Stimulated activated CD8-positive, alpha-beta memory T cell treated with anti-CD3 and anti-CD28 coated beads, Interleukin-12 subunit alpha, Interleukin-12 subunit beta, amount 100 ng/mL, for 1 hour (primary cell): ENCODE data around the gene ARL3.
"Not testable (repeated sequence)": the region's sequence is repeated elsewhere in the genome, so short reads cannot be mapped to it uniquely, and the experiment has no call there.

Experiments
- DNase-seq: peaks from one replicate; pipeline ENCODE4 v3.0.0-alpha.2; 2020; ENCODE audit warnings: low read depth

The ARL3 gene

GRCh38 chr10:102713814-102714620 lies at the start of gene ARL3:
Gene ARL3 (minus strand): TSS chr10:102714397. CDS start chr10:102714275, 122 bp downstream.
- DNase-seq, result peak; percentile 90

- DNase-seq, result no peak
Measured at GRCh38 chr10:102763037-102763607, 48.9 kb upstream of the ARL3 start.

GRCh38 chr10:102762401-102763015 lies 48.3 kb upstream of the ARL3 start:
- no peak for DNase-seq

DNA sequence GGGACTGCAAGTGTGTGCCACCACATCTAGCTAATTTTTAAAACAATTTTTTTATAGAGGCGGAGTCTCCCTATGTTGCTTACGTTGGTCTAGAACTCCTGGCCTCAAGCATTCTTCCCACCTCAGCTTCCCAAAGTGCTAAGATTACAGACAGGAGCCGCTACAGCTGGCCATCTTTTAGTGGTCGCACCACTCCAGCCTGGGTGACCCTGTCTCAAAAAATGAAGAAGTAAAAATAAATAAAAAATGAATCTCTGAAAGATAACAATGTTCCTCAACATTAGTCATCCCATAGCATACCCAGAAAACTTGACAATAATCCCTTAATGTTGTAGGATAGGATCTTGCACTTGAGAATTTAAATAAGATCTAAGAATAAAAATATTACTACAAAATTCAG lies 47.8 kb upstream of the ARL3 start:
- no peak for DNase-seq

GRCh38 chr10:102759497-102760210 lies 45.5 kb upstream of the ARL3 start:
- no peak for DNase-seq

DNA sequence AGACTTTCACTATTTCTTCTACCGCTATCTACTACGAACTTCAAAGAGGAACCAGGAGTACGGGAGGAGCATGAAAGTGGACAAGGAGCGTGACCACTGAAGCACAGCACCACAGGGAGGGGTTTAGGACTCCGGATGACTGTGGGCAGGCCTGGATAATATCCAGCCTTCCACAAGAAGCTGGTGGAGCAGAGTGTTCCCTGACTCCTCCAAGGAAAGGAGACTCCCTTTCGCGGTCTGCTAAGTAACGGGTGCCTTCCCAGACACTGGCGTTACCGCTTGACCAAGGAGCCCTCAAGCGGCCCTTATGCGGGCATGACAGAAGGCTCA lies 44.7 kb upstream of the ARL3 start:
- DNase-seq, result not testable (repeated sequence)

DNA sequence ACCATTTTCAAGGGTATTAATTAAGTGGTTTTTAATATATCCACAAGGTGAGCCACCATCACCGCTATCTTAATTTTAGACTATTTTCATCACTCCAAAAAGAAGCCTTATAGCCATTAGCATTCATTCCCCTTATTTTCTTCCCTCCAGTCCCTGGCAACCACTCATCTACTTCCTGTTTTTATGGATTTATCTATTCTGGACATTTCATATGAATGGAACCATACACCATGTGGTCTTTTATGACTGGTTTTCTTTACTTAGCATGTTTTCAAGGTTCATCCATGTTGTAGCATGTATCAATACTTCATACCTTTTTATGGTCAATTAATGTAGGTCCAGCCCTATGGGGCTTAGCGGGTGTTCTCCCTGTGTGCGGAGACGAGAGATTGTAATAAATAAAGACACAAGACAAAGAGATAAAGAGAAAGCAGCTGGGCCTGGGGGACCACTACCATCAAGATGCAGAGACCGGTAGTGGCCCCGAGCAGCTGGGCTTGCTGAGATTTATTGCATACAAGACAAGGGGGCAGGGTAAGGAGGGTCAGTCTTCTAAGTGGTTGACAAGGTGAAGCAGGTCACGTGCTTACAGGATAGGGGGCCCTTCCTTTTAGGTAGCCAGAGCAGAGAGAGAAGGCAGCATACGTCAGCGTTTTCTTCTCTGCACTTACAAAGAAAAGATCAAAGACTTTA lies 44.2 kb upstream of the ARL3 start:
- DNase-seq, result no peak

DNA sequence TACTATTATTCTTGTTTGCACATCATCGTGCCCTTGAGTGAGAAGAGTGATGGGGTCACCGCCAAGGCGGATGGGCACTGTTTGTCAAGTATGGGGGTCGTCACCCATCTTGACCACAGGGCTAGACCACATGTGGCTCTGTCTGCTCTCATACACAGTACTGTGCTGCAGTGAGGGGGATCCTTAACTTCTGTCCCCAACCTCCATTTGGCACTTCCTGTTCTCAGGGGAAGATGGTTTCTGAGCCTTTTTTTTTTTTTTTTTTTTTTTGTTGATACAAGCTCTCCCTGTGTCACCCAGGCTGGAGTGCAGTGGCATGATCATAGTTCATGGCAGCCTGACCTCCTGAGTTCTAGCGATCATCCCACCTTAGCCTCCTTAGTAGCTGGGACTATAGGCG lies 43.1 kb upstream of the ARL3 start:
- no peak for DNase-seq

- DNase-seq, result no peak
Measured at GRCh38 chr10:102753718-102754117, 39.5 kb upstream of the ARL3 start.

GRCh38 chr10:102752934-102753664 lies 38.9 kb upstream of the ARL3 start:
- no peak for DNase-seq

- DNase-seq, result no peak
Measured at GRCh38 chr10:102752266-102752930, 38.2 kb upstream of the ARL3 start.

DNA sequence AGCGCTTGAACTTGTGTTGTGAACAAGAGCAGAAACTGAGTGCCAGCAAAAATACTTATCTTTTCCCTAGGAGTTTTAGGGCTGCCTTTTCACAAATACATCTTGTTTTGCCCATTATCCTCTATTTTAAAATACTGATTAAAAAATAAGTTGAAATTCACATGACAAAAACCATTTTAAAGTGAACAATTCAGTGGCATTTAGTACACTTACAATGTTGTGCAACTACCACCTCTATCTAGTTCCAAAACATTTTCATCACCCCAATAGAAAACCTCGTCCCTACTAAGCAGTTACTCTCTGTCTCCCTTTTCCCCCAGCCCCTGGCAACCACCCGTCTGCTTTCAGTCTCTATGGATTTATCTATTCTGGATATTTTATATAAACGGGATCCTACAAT lies 31.0 kb upstream of the ARL3 start:
- DNase-seq, result no peak

DNA sequence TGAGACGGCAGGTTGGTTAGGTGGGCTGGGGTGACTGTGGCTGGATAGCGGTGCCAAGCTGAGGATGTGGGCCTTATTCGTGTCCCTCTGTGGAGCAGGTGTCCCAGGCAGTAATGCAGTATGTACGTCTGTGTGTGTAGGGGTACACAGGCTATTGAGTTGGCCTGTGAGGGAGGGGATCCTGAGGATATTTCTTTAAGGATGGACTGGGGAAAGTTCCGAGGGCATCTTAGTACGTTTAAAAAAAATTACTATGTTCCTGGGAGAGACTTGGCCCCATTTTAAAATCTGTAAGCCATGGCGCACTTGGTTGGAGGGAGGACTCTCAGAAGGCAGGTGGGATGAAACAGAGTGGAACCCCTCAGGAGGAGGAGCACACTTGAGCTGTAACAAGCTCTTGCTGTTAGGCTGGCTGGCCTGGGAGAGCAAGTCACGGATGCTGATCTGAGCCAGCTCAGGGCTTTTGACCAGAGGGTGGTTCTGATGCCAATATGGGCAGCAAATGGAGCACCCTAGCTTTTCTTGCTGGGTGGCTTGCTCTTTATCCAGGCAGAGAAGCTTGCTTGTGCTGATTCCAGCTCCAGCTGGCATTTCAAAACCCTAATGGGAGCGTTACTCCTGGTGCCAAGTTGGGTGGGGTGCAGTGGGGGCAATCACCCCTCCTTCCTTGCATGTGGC lies 30.3 kb upstream of the ARL3 start:
- DNase-seq, result no peak

DNA sequence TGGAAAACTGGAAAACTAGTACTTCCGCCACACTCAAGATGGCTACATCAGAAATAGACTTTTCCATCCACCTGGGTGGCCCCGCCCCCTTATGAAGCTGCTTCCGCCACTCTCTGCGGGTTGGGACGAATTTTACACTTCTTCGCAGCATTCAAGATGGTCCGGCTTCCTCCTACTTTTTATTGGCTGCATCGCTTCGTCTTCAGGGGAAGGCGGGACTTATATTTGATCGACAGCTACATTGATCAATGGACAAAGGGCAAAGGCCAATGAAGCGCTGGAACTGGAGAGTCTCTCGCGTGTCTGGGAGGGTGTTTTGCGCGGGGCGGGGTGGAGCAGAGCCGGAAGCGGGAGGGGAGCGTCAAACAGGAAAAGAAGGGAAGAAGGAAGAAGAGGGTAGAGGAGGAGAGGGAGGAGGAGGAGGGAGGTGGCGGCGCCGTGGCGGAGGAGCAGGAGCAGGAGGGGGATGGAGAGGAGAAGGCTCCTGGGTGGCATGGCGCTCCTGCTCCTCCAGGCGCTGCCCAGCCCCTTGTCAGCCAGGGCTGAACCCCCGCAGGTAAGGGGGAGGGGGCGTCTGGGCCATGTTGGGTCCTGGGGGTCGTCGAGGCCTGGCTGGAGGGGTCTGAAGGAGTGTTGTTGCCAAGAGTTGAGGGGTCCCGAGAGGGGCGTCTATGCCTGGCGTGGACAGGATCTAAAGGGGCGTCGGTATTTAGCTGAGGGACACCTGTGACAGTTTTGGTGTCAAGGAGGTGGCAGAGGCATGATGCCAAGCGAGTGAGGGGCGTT lies 29.6 kb upstream of the ARL3 start, which contains the start of gene WBP1L:
WBP1L (plus strand) TSS at position 361 of the 786 bp plus-strand sequence; CDS start at position 467, 106 bp downstream.
- DNase-seq, result peak; percentile 92

GRCh38 chr10:102743078-102743587 lies 28.9 kb upstream of the ARL3 start:
- no peak for DNase-seq

DNA sequence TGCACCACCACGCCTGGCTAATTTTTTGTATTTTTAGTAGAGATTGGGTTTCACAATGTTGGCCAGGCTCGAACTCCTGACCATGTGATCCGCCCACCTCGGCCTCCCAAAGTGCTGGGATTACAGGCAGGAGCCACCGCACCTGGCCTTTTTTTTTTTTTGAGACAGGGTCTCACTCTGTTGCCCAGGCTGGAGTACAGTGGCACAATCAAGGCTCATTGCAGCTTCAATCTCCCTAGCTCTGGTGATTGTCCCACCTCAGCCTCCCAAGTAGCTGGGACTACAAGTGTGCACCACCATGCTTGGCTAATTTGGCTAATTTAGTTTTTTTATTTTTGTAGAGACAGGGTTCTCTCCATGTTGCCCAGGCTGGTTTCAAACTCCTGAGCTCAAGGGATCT lies 28.1 kb upstream of the ARL3 start:
- not testable (repeated sequence) for DNase-seq

DNA sequence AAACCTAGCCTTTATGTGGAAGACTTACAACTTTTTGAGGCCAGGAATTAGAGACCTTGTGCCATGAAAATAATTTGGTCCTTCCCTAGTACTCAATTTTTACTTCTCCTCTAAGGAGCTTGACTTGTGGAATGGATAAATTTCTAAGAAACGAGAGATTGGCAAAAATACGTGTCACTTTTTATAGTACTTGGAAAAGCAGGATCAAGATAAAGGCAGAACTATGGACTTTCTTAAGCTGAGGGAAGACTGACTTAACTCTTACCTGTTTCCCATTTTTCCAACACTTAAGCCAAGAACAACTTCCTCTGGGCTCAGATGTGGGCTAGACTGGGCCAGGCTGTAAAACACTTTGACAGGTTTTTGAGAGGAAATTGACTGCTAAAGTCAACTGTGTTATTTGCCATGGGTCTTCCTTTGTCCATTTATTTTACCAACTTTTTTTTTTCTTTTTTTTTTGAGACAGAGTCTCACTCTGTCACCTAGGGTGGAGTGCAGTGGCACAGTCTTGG lies 27.6 kb upstream of the ARL3 start:
- no peak for DNase-seq

DNA sequence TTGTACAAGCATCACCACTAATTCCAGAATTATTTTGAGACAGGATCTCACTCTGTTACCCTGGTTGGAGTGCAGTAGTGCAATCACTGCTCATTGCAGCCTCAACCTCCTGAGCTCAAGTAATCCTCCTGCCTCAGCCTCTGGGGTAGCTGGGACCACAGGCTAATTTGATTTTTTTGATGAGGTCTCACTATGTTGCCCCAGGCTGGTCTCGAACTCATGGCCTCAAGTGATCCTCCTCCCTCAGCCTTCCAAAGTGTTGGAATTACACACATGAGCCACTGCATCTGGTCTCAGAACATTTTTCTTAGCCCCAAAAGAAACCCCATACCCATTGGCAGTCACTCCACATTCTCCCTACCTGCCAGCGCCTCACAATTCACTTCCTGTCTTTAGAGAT lies 26.0 kb upstream of the ARL3 start:
- DNase-seq, result no peak

DNA sequence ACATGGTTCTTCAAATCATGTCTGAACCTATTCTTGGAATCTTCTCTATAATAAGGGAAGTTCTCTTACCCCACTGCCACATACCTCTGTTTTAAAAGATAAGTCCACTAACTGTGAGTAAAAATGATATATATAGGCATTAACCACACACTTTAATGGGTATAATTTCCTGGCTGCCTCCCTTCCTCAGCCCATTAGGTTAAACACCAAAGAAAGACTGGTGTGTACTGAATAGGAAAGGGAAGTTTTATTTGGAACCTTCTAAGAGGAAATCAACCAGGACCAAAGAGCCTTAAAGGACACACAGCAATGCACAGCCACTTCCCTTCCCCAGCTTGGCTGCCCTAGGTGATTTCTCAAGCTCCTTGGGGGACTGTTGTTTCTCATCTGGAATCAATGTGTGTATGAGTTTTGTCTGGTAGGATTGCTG lies 24.5 kb upstream of the ARL3 start:
- DNase-seq, result no peak
